ENCODE measurements around the gene ZBTB11. TPM values are rescaled to one million over a fixed set of nuclear protein-coding genes. Genes with fewer than 3 reads are reported as not detected.
"Not testable (repeated sequence)": the region's sequence is repeated elsewhere in the genome, so short reads cannot be mapped to it uniquely, and the experiment has no call there.

The ZBTB11 gene
- total RNA-seq, 1 experiment from 2014 or later, result 14.8 TPM

- no peak overlapping the region for H2BK15ac ChIP-seq (ENCODE audit: low read depth, low read length)
Observed at GRCh38 chr3:101615525-101615924, 61.4 kb downstream of the ZBTB11 start.

GRCh38 chr3:101613014-101613413, 63.9 kb downstream of the ZBTB11 start:
- H3K23me2 ChIP-seq (ENCODE audit: insufficient read length, low read depth, low read length, poor library complexity, severe bottlenecking); H3K27me3 Mint-ChIP-seq (ENCODE audit: low read depth); H3K4me3 Mint-ChIP-seq; H3K27me3 ChIP-seq (ENCODE audit: insufficient read depth, low read length); H3K27ac ChIP-seq (ENCODE audit: insufficient read length, low read depth, low read length); H2BK20ac ChIP-seq (ENCODE audit: low read depth, low read length, poor library complexity, severe bottlenecking); H4K8ac ChIP-seq (replicated peaks; ENCODE audit: insufficient read length, low read depth, low read length); DNase-seq; H3K36me3 Mint-ChIP-seq (ENCODE audit: insufficient read depth in 1 of 3, low read depth in 3 of 3); H3K79me1 ChIP-seq (ENCODE audit: insufficient read depth, low read depth, low read length, poor library complexity, severe bottlenecking); H3K4me1 ChIP-seq (ENCODE audit: insufficient read depth, low read length); H3K56ac ChIP-seq (ENCODE audit: insufficient read length, low read depth, low read length); H3K9me3 Mint-ChIP-seq; H3K18ac ChIP-seq (ENCODE audit: insufficient read length, low read depth, low read length); H3K23ac ChIP-seq (ENCODE audit: insufficient read length, low read depth, low read length); H4K5ac ChIP-seq (ENCODE audit: insufficient read length, low read depth, low read length); H2AK5ac ChIP-seq (ENCODE audit: insufficient read length, low read length); H2AFZ ChIP-seq (ENCODE audit: low read length); H3T11ph ChIP-seq (ENCODE audit: low read length); H2BK12ac ChIP-seq (ENCODE audit: insufficient read length, low read depth, low read length); H3K79me2 ChIP-seq (ENCODE audit: insufficient read depth, low read length); H2BK5ac ChIP-seq (ENCODE audit: insufficient read length, low read length); H3K14ac ChIP-seq (ENCODE audit: insufficient read depth, low read length); H3K4ac ChIP-seq (ENCODE audit: low read depth, low read length); H2BK120ac ChIP-seq (ENCODE audit: low read depth, low read length, poor library complexity, severe bottlenecking); H3K4me2 ChIP-seq (ENCODE audit: insufficient read depth, insufficient read length, low read length); H4K20me1 ChIP-seq (ENCODE audit: control insufficient read depth, insufficient read depth, insufficient read length); H3K4me1 Mint-ChIP-seq; H3K9me3 ChIP-seq (ENCODE audit: control insufficient read depth, low read depth, low read length); H4K91ac ChIP-seq (ENCODE audit: insufficient read length, low read depth, low read length); H2BK15ac ChIP-seq (ENCODE audit: low read depth, low read length); H3K9ac ChIP-seq (ENCODE audit: extremely low read depth, insufficient read length, low read length): not testable (repeated sequence)
- peak overlapping the region in 1 of 3 experiments; percentile 92; a peak in 2 of 7 replicates for H3K27ac Mint-ChIP-seq
- WGBS (ENCODE audit: extremely low coverage, insufficient read length, low lambda C conversion rate), result no CpG with 5 or more reads among the region's 9 CpGs

More at GRCh38 chr3:101615525-101615924, 61.4 kb downstream of the ZBTB11 start:
- H3K14ac ChIP-seq (ENCODE audit: insufficient read depth, low read length), result no peak overlapping the region
- H3K4me1 ChIP-seq (ENCODE audit: insufficient read depth, low read length), result no peaks in the 10 kb centered on the region
- no peaks in the 10 kb centered on the region for H3K27me3 Mint-ChIP-seq (ENCODE audit: low read depth)
- no peaks in the 10 kb centered on the region for H4K20me1 ChIP-seq (ENCODE audit: control insufficient read depth, insufficient read depth, insufficient read length)
- no peak overlapping the region for H3K9ac ChIP-seq (ENCODE audit: extremely low read depth, insufficient read length, low read length)
- no peak overlapping the region for H3K56ac ChIP-seq (ENCODE audit: insufficient read length, low read depth, low read length)
- H3K4me3 Mint-ChIP-seq, result no peak overlapping the region
- H2BK5ac ChIP-seq (ENCODE audit: insufficient read length, low read length), result no peak overlapping the region
- H2AK5ac ChIP-seq (ENCODE audit: insufficient read length, low read length), result no peak overlapping the region
- no peak overlapping the region for H4K91ac ChIP-seq (ENCODE audit: insufficient read length, low read depth, low read length)
- no peak overlapping the region for H3K4me2 ChIP-seq (ENCODE audit: insufficient read depth, insufficient read length, low read length)
- TF ChIP-seq, protein P1, sequence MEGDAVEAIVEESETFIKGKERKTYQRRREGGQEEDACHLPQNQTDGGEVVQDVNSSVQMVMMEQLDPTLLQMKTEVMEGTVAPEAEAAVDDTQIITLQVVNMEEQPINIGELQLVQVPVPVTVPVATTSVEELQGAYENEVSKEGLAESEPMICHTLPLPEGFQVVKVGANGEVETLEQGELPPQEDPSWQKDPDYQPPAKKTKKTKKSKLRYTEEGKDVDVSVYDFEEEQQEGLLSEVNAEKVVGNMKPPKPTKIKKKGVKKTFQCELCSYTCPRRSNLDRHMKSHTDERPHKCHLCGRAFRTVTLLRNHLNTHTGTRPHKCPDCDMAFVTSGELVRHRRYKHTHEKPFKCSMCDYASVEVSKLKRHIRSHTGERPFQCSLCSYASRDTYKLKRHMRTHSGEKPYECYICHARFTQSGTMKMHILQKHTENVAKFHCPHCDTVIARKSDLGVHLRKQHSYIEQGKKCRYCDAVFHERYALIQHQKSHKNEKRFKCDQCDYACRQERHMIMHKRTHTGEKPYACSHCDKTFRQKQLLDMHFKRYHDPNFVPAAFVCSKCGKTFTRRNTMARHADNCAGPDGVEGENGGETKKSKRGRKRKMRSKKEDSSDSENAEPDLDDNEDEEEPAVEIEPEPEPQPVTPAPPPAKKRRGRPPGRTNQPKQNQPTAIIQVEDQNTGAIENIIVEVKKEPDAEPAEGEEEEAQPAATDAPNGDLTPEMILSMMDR (conservative IDR thresholded peaks at IDR 0.05), result no peak
- peaks cover 3 to 4% of the 10 kb centered on the region in 2 experiments; a peak in 3 of 4 replicates for H3K4me1 Mint-ChIP-seq
- no peak overlapping the region for H2BK12ac ChIP-seq (ENCODE audit: insufficient read length, low read depth, low read length)
- no peaks in the 10 kb centered on the region; a peak in 1 of 7 replicates for H3K36me3 Mint-ChIP-seq (ENCODE audit: insufficient read depth in 1 of 3, low read depth in 3 of 3)
- no CpG with 5 or more reads among the region's 6 CpGs for WGBS (ENCODE audit: extremely low coverage, insufficient read length, low lambda C conversion rate)
- H3K18ac ChIP-seq (ENCODE audit: insufficient read length, low read depth, low read length), result no peak overlapping the region
- H3T11ph ChIP-seq (ENCODE audit: low read length), result no peak overlapping the region
- H3K23me2 ChIP-seq (ENCODE audit: insufficient read length, low read depth, low read length, poor library complexity, severe bottlenecking), result no peaks in the 10 kb centered on the region
- no peaks in the 10 kb centered on the region for H3K79me2 ChIP-seq (ENCODE audit: insufficient read depth, low read length)
- H3K79me1 ChIP-seq (ENCODE audit: insufficient read depth, low read depth, low read length, poor library complexity, severe bottlenecking), result no peaks in the 10 kb centered on the region
- H3K4ac ChIP-seq (ENCODE audit: low read depth, low read length), result no peak overlapping the region
- H3K27ac ChIP-seq (ENCODE audit: insufficient read length, low read depth, low read length), result no peak overlapping the region
- H3K9me3 ChIP-seq (ENCODE audit: control insufficient read depth, low read depth, low read length), result no peaks in the 10 kb centered on the region
- no peak overlapping the region for H3K23ac ChIP-seq (ENCODE audit: insufficient read length, low read depth, low read length)
- H3K9me3 Mint-ChIP-seq, result no peaks in the 10 kb centered on the region
- no peak overlapping the region for H4K8ac ChIP-seq (replicated peaks; ENCODE audit: insufficient read length, low read depth, low read length)
- no peak overlapping the region for H4K5ac ChIP-seq (ENCODE audit: insufficient read length, low read depth, low read length)
- no peak overlapping the region for H2BK120ac ChIP-seq (ENCODE audit: low read depth, low read length, poor library complexity, severe bottlenecking)
- no peaks in the 10 kb centered on the region for H3K27me3 ChIP-seq (ENCODE audit: insufficient read depth, low read length)
- DNase-seq, result no peak
- no peak overlapping the region for H2AFZ ChIP-seq (ENCODE audit: low read length)
- H3K27ac Mint-ChIP-seq, result no peak overlapping the region
- H2BK20ac ChIP-seq (ENCODE audit: low read depth, low read length, poor library complexity, severe bottlenecking), result no peak overlapping the region

Data from H9 (cell line).